Astrocyte of the cerebellum (primary cell): ENCODE measurements around the gene ABAT.

Experiments used
- DNase-seq: peaks from one replicate; pipeline ENCODE4 v3.0.0-alpha.2; 2011; ENCODE audit warnings: low read depth
- H3K4me3 ChIP-seq: 2 replicates; pipeline ENCODE4 v1.5.1; 2011; ENCODE audit warnings: mild to moderate bottlenecking, low read depth, low read length, moderate library complexity
- CTCF ChIP-seq: IDR thresholded peaks from 2 replicates; pipeline ENCODE4 v1.5.1; 2012; ENCODE audit warnings: low read length, low read depth, moderate library complexity, mild to moderate bottlenecking; ENCODE audit errors: missing control alignments
- in situ Hi-C: cut with HindIII; loops from 2 replicates; pipeline ENCODE4 v1.10.0; 2017; ENCODE audit warnings: low sequenced_read_pairs

Gene ABAT

GRCh38 chr16:8826278-8826879, 152.0 kb downstream of the ABAT start:
- no peak for TF ChIP-seq CTCF
- in situ Hi-C loops, result no loop called here
- H3K4me3 ChIP-seq, result no peak overlapping the region
- DNase-seq, result no peak

- no peak for DNase-seq
- TF ChIP-seq CTCF, result no peak
- in situ Hi-C loops, result no loop called here
- no peak overlapping the region for H3K4me3 ChIP-seq
These were observed 154.2 kb downstream of the ABAT start for GRCh38 chr16:8828541-8829165.

- no peak for TF ChIP-seq CTCF
- no peak overlapping the region for H3K4me3 ChIP-seq
- in situ Hi-C loops, result no loop called here
- no peak for DNase-seq
These were observed 157.0 kb downstream of the ABAT start for GRCh38 chr16:8831450-8831849.

- no peak for TF ChIP-seq CTCF
- no peak overlapping the region for H3K4me3 ChIP-seq
- in situ Hi-C loops, result no loop called here
- no peak for DNase-seq
These were observed 157.7 kb downstream of the ABAT start for GRCh38 chr16:8831871-8832716.

GRCh38 chr16:8832717-8833105, 158.3 kb downstream of the ABAT start:
- H3K4me3 ChIP-seq, result no peak overlapping the region
- no peak for TF ChIP-seq CTCF
- DNase-seq, result no peak
- in situ Hi-C loops, result no loop called here
